Measurements from ENCODE around the gene DNAH14. TPM values are rescaled to one million over a fixed set of nuclear protein-coding genes. Genes with fewer than 3 reads are reported as not detected.

The DNAH14 gene
- total RNA-seq, 1 donor: 31.8 TPM

- no peak for TF ChIP-seq CTCF (IDR thresholded peaks at IDR 0.05; ENCODE audit: extremely low read depth, low read depth, low read length)
- H3K36me3 ChIP-seq (ENCODE audit: insufficient read depth, low read length): no peaks in the 10 kb centered on the region
Observed at GRCh38 chr1:225097175-225097574, 167.7 kb downstream of the DNAH14 start.

GRCh38 chr1:225111000-225111399, 181.5 kb downstream of the DNAH14 start:
- no peaks in the 10 kb centered on the region for H3K9me3 ChIP-seq (ENCODE audit: low read depth, low read length)
- no peaks in the 10 kb centered on the region for H3K36me3 ChIP-seq (ENCODE audit: insufficient read depth, low read length)
- no peak overlapping the region for H2AFZ ChIP-seq (ENCODE audit: low read length)
- DNase-seq (ENCODE audit: insufficient read length, low spot score, missing footprints): no peak
- H3K4me1 ChIP-seq (ENCODE audit: insufficient read depth, low read length): no peaks in the 10 kb centered on the region
- no peaks in the 10 kb centered on the region for H3K27me3 ChIP-seq (ENCODE audit: insufficient read depth, low read length)
- H3K79me2 ChIP-seq (ENCODE audit: insufficient read depth, low read length): no peaks in the 10 kb centered on the region
- no peak for TF ChIP-seq CTCF (IDR thresholded peaks at IDR 0.05; ENCODE audit: extremely low read depth, low read depth, low read length)
- H3K4me2 ChIP-seq (ENCODE audit: insufficient read depth, low read length): no peak overlapping the region
- no peak overlapping the region for H3K27ac ChIP-seq (ENCODE audit: low read depth, low read length)
- H4K20me1 ChIP-seq (ENCODE audit: insufficient read depth, low read length): no peaks in the 10 kb centered on the region
- no peak overlapping the region for H3K4me3 ChIP-seq (ENCODE audit: insufficient read depth, low read length)

More at GRCh38 chr1:225097175-225097574, 167.7 kb downstream of the DNAH14 start:
- Histone ChIP-seq H3K4me1 (ENCODE audit: insufficient read depth, low read length) (no peaks in the 10 kb centered on the region), H2AFZ (ENCODE audit: low read length) (no peak overlapping the region), H3K27me3 (ENCODE audit: insufficient read depth, low read length) (no peaks in the 10 kb centered on the region), H4K20me1 (ENCODE audit: insufficient read depth, low read length) (no peaks in the 10 kb centered on the region), H3K4me3 (ENCODE audit: insufficient read depth, low read length) (no peak overlapping the region), H3K9me3 (ENCODE audit: low read depth, low read length) (no peaks in the 10 kb centered on the region), H3K27ac (ENCODE audit: low read depth, low read length) (no peak overlapping the region), H3K4me2 (ENCODE audit: insufficient read depth, low read length) (no peak overlapping the region), H3K79me2 (ENCODE audit: insufficient read depth, low read length) (no peaks in the 10 kb centered on the region)
- no peak for DNase-seq (ENCODE audit: insufficient read length, low spot score, missing footprints)

GRCh38 chr1:225113265-225113664, 183.8 kb downstream of the DNAH14 start:
- Histone ChIP-seq H2AFZ (ENCODE audit: low read length) (no peak overlapping the region), H3K27me3 (ENCODE audit: insufficient read depth, low read length) (no peaks in the 10 kb centered on the region), H3K4me2 (ENCODE audit: insufficient read depth, low read length) (no peak overlapping the region), H3K36me3 (ENCODE audit: insufficient read depth, low read length) (no peaks in the 10 kb centered on the region), H3K4me1 (ENCODE audit: insufficient read depth, low read length) (no peaks in the 10 kb centered on the region), H3K27ac (ENCODE audit: low read depth, low read length) (no peak overlapping the region), H4K20me1 (ENCODE audit: insufficient read depth, low read length) (no peaks in the 10 kb centered on the region), H3K9me3 (ENCODE audit: low read depth, low read length) (no peaks in the 10 kb centered on the region), H3K79me2 (ENCODE audit: insufficient read depth, low read length) (no peaks in the 10 kb centered on the region), H3K4me3 (ENCODE audit: insufficient read depth, low read length) (no peak overlapping the region)
- DNase-seq (ENCODE audit: insufficient read length, low spot score, missing footprints): no peak
- TF ChIP-seq CTCF (IDR thresholded peaks at IDR 0.05; ENCODE audit: extremely low read depth, low read depth, low read length): no peak

GRCh38 chr1:225114354-225114990, 185.0 kb downstream of the DNAH14 start:
- no peak overlapping the region for H3K4me3 ChIP-seq (ENCODE audit: insufficient read depth, low read length)
- H3K36me3 ChIP-seq (ENCODE audit: insufficient read depth, low read length): no peaks in the 10 kb centered on the region
- no peak for TF ChIP-seq CTCF (IDR thresholded peaks at IDR 0.05; ENCODE audit: extremely low read depth, low read depth, low read length)

More at GRCh38 chr1:225114354-225114990, 185.0 kb downstream of the DNAH14 start:
- Histone ChIP-seq H3K27me3 (ENCODE audit: insufficient read depth, low read length) (no peaks in the 10 kb centered on the region), H3K4me1 (ENCODE audit: insufficient read depth, low read length) (no peaks in the 10 kb centered on the region), H3K79me2 (ENCODE audit: insufficient read depth, low read length) (no peaks in the 10 kb centered on the region), H3K27ac (ENCODE audit: low read depth, low read length) (no peak overlapping the region), H2AFZ (ENCODE audit: low read length) (no peak overlapping the region), H3K9me3 (ENCODE audit: low read depth, low read length) (no peaks in the 10 kb centered on the region), H4K20me1 (ENCODE audit: insufficient read depth, low read length) (no peaks in the 10 kb centered on the region), H3K4me2 (ENCODE audit: insufficient read depth, low read length) (no peak overlapping the region)
- no peak for DNase-seq (ENCODE audit: insufficient read length, low spot score, missing footprints)

All from osteoblast (primary cell).